B cell (primary cell): ENCODE results near the gene TMEM147. TPM values are rescaled to one million over a fixed set of nuclear protein-coding genes. Genes with fewer than 3 reads are reported as not detected.

Source experiments
- ATAC-seq: fragments of 200-7000 bp; cut with Tn5 transposase; one replicate; pipeline ENCODE4 v1.10.0; 2021; ENCODE audit warnings: low read depth, mild to moderate bottlenecking, moderate number of reproducible peaks, moderate library complexity
- CTCF ChIA-PET: fragments of 350-600 bp; sonication (Branson Sonifier 250); formaldehyde crosslinking; loops from one replicate; lab custom pipeline; 2021; ENCODE audit warnings: antibody characterized with exemption, inconsistent platforms; lab: Charles Lee
- POLR2A ChIA-PET: fragments of 350-600 bp; sonication (Branson Sonifier 250); formaldehyde crosslinking; loops from one replicate; lab custom pipeline; 2021; ENCODE audit warnings: antibody characterized with exemption; lab: Charles Lee
- DNase-seq: peaks from one replicate; pipeline ENCODE4 v3.0.0; 2013
- H2AFZ ChIP-seq: 2 replicates; pipeline ENCODE4 v1.6.1; 2012; ENCODE audit warnings: mild to moderate bottlenecking, low read depth, low read length; ENCODE audit not compliant: insufficient read depth, poor library complexity, severe bottlenecking
- H3K27ac ChIP-seq, 2 donors: 1 replicate in 1 of 2; 2 replicates in 1 of 2; pipeline ENCODE4 v1.5.1; 2012 to 2013; ENCODE audit warnings: low read length in 2 of 2, mild to moderate bottlenecking in 2 of 2, moderate library complexity in 1 of 2
- H3K27me3 ChIP-seq, 4 experiments: fragments of 200-600 bp in 1 of 4; sonication (generic) in 1 of 4; replicated peaks in 1 of 4; 1 replicate in 2 of 4; 2 replicates in 2 of 4; pipeline versions ENCODE4 v1.6.1 to v1.7.0; 2013 to 2016; ENCODE audit warnings: low read length in 3 of 4, mild to moderate bottlenecking in 2 of 4, mixed read lengths in 1 of 4, moderate library complexity in 1 of 4; ENCODE audit not compliant: insufficient read depth in 4 of 4, control insufficient read depth in 3 of 4; ENCODE audit errors: control extremely low read depth in 1 of 4
- H3K36me3 ChIP-seq, 2 experiments: replicated peaks in 1 of 2; 1 replicate in 1 of 2; 2 replicates in 1 of 2; pipeline versions ENCODE4 v1.6.1 to v1.7.1; 2013; ENCODE audit warnings: low read length in 1 of 2; ENCODE audit not compliant: insufficient read depth in 2 of 2, control insufficient read depth in 1 of 2; ENCODE audit errors: control extremely low read depth in 1 of 2, extremely low read depth in 1 of 2
- H3K4me1 ChIP-seq, 2 donors: fragments of 200-600 bp in 1 of 2; sonication (generic) in 1 of 2; 1 replicate in 1 of 2; 2 replicates in 1 of 2; pipeline versions ENCODE4 v1.5.1 to v1.6.1; 2013 to 2017; ENCODE audit warnings: low read length in 2 of 2; ENCODE audit not compliant: control insufficient read depth in 2 of 2, insufficient read depth in 2 of 2
- H3K4me2 ChIP-seq: replicated peaks from 2 replicates; pipeline ENCODE3; 2012; ENCODE audit warnings: mild to moderate bottlenecking, low read depth, low read length; ENCODE audit not compliant: poor library complexity, severe bottlenecking
- H3K4me3 ChIP-seq, 5 experiments: fragments of 200-600 bp in 1 of 5; sonication (generic) in 1 of 5; 1 replicate in 3 of 5; 2 replicates in 2 of 5; pipeline versions ENCODE4 v1.5.1 to v1.7.0; 2011 to 2016; ENCODE audit warnings: low read length in 4 of 5, mild to moderate bottlenecking in 4 of 5, low read depth in 2 of 5, control low read depth in 1 of 5, moderate library complexity in 1 of 5; ENCODE audit not compliant: insufficient read depth in 1 of 5; ENCODE audit errors: control extremely low read depth in 1 of 5, extremely low read depth in 1 of 5
- H3K79me2 ChIP-seq: fragments of 200-600 bp; sonication (generic); one replicate; pipeline ENCODE4 v1.6.0; 2016; ENCODE audit warnings: low read length; ENCODE audit not compliant: control insufficient read depth, insufficient read depth
- H3K9ac ChIP-seq: fragments of 200-600 bp; sonication (generic); 2 replicates; pipeline ENCODE4 v1.6.1; 2017; ENCODE audit warnings: mild to moderate bottlenecking, low read length, moderate library complexity
- H3K9me3 ChIP-seq, 3 donors: one replicate each; pipeline versions ENCODE4 v1.6.1 to v1.7.1; 2013; ENCODE audit warnings: low read length in 2 of 3; ENCODE audit not compliant: control insufficient read depth in 2 of 3, insufficient read depth in 1 of 3; ENCODE audit errors: control extremely low read depth in 1 of 3
- H4K20me1 ChIP-seq: 2 replicates; pipeline ENCODE4 v1.6.0; 2012; ENCODE audit warnings: mild to moderate bottlenecking, low read length; ENCODE audit not compliant: insufficient read depth, control insufficient read depth, poor library complexity, severe bottlenecking
- H3K27ac Mint-ChIP-seq: one replicate; pipeline ENCODE4 v1.8.0; 2021; ENCODE audit warnings: mixed read lengths
- H3K27me3 Mint-ChIP-seq: one replicate; pipeline ENCODE4 v1.8.0; 2021; ENCODE audit warnings: mixed read lengths
- H3K4me1 Mint-ChIP-seq: one replicate; pipeline ENCODE4 v1.8.0; 2021; ENCODE audit warnings: mixed read lengths
- H3K4me3 Mint-ChIP-seq: one replicate; pipeline ENCODE4 v1.8.0; 2021; ENCODE audit warnings: mixed read lengths
- H3K9me3 Mint-ChIP-seq: one replicate; pipeline ENCODE4 v1.8.0; 2022; ENCODE audit warnings: mixed read lengths; ENCODE audit not compliant: insufficient read depth
- CTCF ChIP-seq: fragments of 200-600 bp; IDR thresholded peaks from one replicate; pipeline ENCODE4 v1.8.0; 2022; ENCODE audit warnings: antibody characterized with exemption, mild to moderate bottlenecking
- EZH2 ChIP-seq: IDR thresholded peaks from 2 replicates; pipeline ENCODE4 v1.6.1; 2012; ENCODE audit warnings: borderline replicate concordance, low read depth, mild to moderate bottlenecking, moderate library complexity, low read length; ENCODE audit not compliant: insufficient read depth, poor library complexity, severe bottlenecking
- WGBS: methylation state at CpG from one replicate; pipeline ENCODE4 v1.1.5; 2013; ENCODE audit warnings: missing lambda C conversion rate; ENCODE audit not compliant: insufficient coverage; 5-methylcytosine and 5-hydroxymethylcytosine counted together
- intact Hi-C: fragments of 100-400 bp; cut with micrococcal nuclease; formaldehyde crosslinking; loops from one replicate; pipeline ENCODE4 v1.10.0; 2022
- polyA plus RNA-seq: library from polyadenylated mRNA; depleted of rRNA; stranded (reverse); fragments of >200 nt; gene quantifications from 2 replicates; pipeline ENCODE4 v1.2.3, GENCODE V29; 2012
- total RNA-seq, 2 donors: library from RNA; stranded (reverse); fragments of 120-200 nt in 1 of 2; gene quantifications; 1 replicate in 1 of 2; 2 replicates in 1 of 2; pipeline versions ENCODE4 v1.2.3 to v1.2.4, GENCODE V29; 2013 to 2022

TMEM147 gene
- total and polyA plus RNA-seq, 2 donors (not counting 1 experiment from before 2014, with no cell fraction given): 39.8 to 68.9 TPM

GRCh38 chr19:35545855-35546381 is 492 bp downstream of the TMEM147 start:
- H3K4me1 Mint-ChIP-seq: peaks cover 32% of the 10 kb centered on the region
- intact Hi-C loops: loop anchor here (1.0 to 5.0 kb wide), 6 partner anchors 66 to 171 kb away; partner anchors contain the start of genes COX6B1, HAUS5 and ZBTB32
- H3K4me3 Mint-ChIP-seq: peak overlapping the region; percentile 91
- WGBS: under 1% methylated on average over 26 of the region's 27 CpGs
- ChIA-PET CTCF (no interaction called here), POLR2A (no interaction called here)
- H3K27me3 Mint-ChIP-seq: no peaks in the 10 kb centered on the region
- Histone ChIP-seq H3K27me3 (no peaks in the 10 kb centered on the region), H3K4me1 (peaks cover 16 to 28% of the 10 kb centered on the region in 2 donors), H4K20me1 (no peaks in the 10 kb centered on the region), H3K79me2 (peaks cover 28% of the 10 kb centered on the region), H3K4me2 (peak overlapping the region; percentile 98), H3K36me3 (peaks cover 0 to 11% of the 10 kb centered on the region in 2 experiments), H3K27ac (peak overlapping the region; percentile 52 to 92), H3K4me3 (peak overlapping the region; percentile 45 to 97 (median 86)), H3K9ac (peak overlapping the region; percentile 87), H2AFZ (peak overlapping the region; percentile 96), H3K9me3 (no peaks in the 10 kb centered on the region)
- ATAC-seq (peak; percentile 40), DNase-seq (no peak)
- H3K9me3 Mint-ChIP-seq: no peaks in the 10 kb centered on the region
- TF ChIP-seq CTCF: no peak
- TF ChIP-seq EZH2: no peak
- peak overlapping the region; percentile 84 for H3K27ac Mint-ChIP-seq

GRCh38 chr19:35546532-35546931 is 1.1 kb downstream of the TMEM147 start:
- no peaks in the 10 kb centered on the region for H3K9me3 Mint-ChIP-seq
- Histone ChIP-seq H3K4me2 (peak overlapping the region; percentile 98), H3K9me3 (no peaks in the 10 kb centered on the region), H2AFZ (no peak overlapping the region), H3K9ac (peak overlapping the region; percentile 87), H3K36me3 (peaks cover 0 to 11% of the 10 kb centered on the region in 2 experiments), H3K4me1 (peaks cover 16 to 28% of the 10 kb centered on the region in 2 donors), H4K20me1 (no peaks in the 10 kb centered on the region), H3K79me2 (peaks cover 28% of the 10 kb centered on the region), H3K27me3 (no peaks in the 10 kb centered on the region), H3K4me3 (peak overlapping the region in 3 of 5 experiments; percentile 82 to 86 (median 86)), H3K27ac (no peak overlapping the region)
- intact Hi-C loops: loop anchor here (5.0 kb wide), 1 partner anchor 156 kb away; the partner anchor contains the start of gene ZBTB32
- 87% methylated on average over 8 of the region's 8 CpGs for WGBS
- DNase-seq (no peak), ATAC-seq (no peak)
- H3K27me3 Mint-ChIP-seq: no peaks in the 10 kb centered on the region
- TF ChIP-seq EZH2 (no peak), CTCF (no peak)
- peaks cover 30% of the 10 kb centered on the region for H3K4me1 Mint-ChIP-seq
- CTCF ChIA-PET: interaction anchor here (1.6 kb wide), 1 partner anchor 11 kb away, joined by 4 read pairs; no protein-coding TSS in a partner anchor
- peak overlapping the region; percentile 91 for H3K4me3 Mint-ChIP-seq
- POLR2A ChIA-PET: no interaction called here
- peak overlapping the region; percentile 84 for H3K27ac Mint-ChIP-seq
